ENCODE results near the gene LTBP1. TPM values are rescaled to one million over a fixed set of nuclear protein-coding genes. Genes with fewer than 3 reads are reported as not detected.

Gene LTBP1
- total RNA-seq, 4 donors from 2014 or later, result 12.6 to 81.0 (median 16.0) TPM

GRCh38 chr2:33134086-33134771 lies 187.5 kb downstream of the LTBP1 start:
- no peak for TF ChIP-seq CTCF (IDR thresholded peaks at IDR 0.05)
- DNase-seq (ENCODE audit: low spot score), result no peak
- peak; percentile 60 for ATAC-seq (ENCODE audit: low FRiP score)

- no peak for TF ChIP-seq CTCF (IDR thresholded peaks at IDR 0.05)
- no peak for DNase-seq (ENCODE audit: low spot score)
- no peak for ATAC-seq (ENCODE audit: low FRiP score)
These were observed 188.2 kb downstream of the LTBP1 start for GRCh38 chr2:33134791-33135560.

GRCh38 chr2:33135645-33136044 lies 188.9 kb downstream of the LTBP1 start:
- TF ChIP-seq CTCF (IDR thresholded peaks at IDR 0.05), result no peak
- ATAC-seq (ENCODE audit: low FRiP score) (no peak), DNase-seq (ENCODE audit: low spot score) (no peak)

- DNase-seq (ENCODE audit: low spot score) (no peak), ATAC-seq (ENCODE audit: low FRiP score) (no peak)
- no peak for TF ChIP-seq CTCF (IDR thresholded peaks at IDR 0.05)
These were observed 189.3 kb downstream of the LTBP1 start for GRCh38 chr2:33136056-33136455.

GRCh38 chr2:33136566-33136965 lies 189.8 kb downstream of the LTBP1 start:
- no peak for ATAC-seq (ENCODE audit: low FRiP score)
- no peak for DNase-seq (ENCODE audit: low spot score)
- no peak for TF ChIP-seq CTCF (IDR thresholded peaks at IDR 0.05)

- ATAC-seq (ENCODE audit: low FRiP score), result no peak
- no peak for TF ChIP-seq CTCF (IDR thresholded peaks at IDR 0.05)
- DNase-seq (ENCODE audit: low spot score), result no peak
These were observed 190.6 kb downstream of the LTBP1 start for GRCh38 chr2:33137331-33137730.

- no peak for TF ChIP-seq CTCF (IDR thresholded peaks at IDR 0.05)
- no peak for ATAC-seq (ENCODE audit: low FRiP score)
These were observed 193.2 kb downstream of the LTBP1 start for GRCh38 chr2:33139949-33140348.

More at GRCh38 chr2:33139949-33140348, 193.2 kb downstream of the LTBP1 start:
- DNase-seq (ENCODE audit: low spot score), result no peak

All from omental fat pad (tissue), 4 donors.